ENCODE results near the gene PAK4. TPM values are rescaled to one million over a fixed set of nuclear protein-coding genes. Genes with fewer than 3 reads are reported as not detected.
"Not testable (repeated sequence)": the region's sequence is repeated elsewhere in the genome, so short reads cannot be mapped to it uniquely, and the experiment has no call there.

Gene PAK4
- total RNA-seq, 1 experiment from 2014 or later, result 55.2 TPM

GRCh38 chr19:39090881-39091280 is 34.7 kb upstream of the PAK4 start:
- Histone ChIP-seq H3K4me3 (ENCODE audit: low read depth, low read length, poor library complexity, severe bottlenecking) (no peak overlapping the region), H3K9me3 (ENCODE audit: low read depth, low read length, poor library complexity, severe bottlenecking) (no peaks in the 10 kb centered on the region), H3K27me3 (replicated peaks; ENCODE audit: insufficient read depth, low read depth, low read length, poor library complexity) (peaks cover 26% of the 10 kb centered on the region), H3K4me1 (ENCODE audit: insufficient read depth, low read length, poor library complexity, severe bottlenecking) (no peaks in the 10 kb centered on the region), H3K36me3 (ENCODE audit: insufficient read depth, low read length, poor library complexity, severe bottlenecking) (no peaks in the 10 kb centered on the region), H3K27ac (ENCODE audit: low read depth, low read length, poor library complexity, severe bottlenecking) (no peak overlapping the region)
- ChIA-PET CTCF (no interaction called here), POLR2A (ENCODE audit: low non-redundant PET) (no interaction called here)
- no TSS peak for BruUV-seq (replicated peaks)
- DNase-seq (ENCODE audit: low spot score), result no peak
- TF ChIP-seq EZH2 (IDR thresholded peaks at IDR 0.05; ENCODE audit: borderline replicate concordance, low read depth, low read length, poor library complexity, severe bottlenecking), result no peak
- TF ChIP-seq, protein P1, sequence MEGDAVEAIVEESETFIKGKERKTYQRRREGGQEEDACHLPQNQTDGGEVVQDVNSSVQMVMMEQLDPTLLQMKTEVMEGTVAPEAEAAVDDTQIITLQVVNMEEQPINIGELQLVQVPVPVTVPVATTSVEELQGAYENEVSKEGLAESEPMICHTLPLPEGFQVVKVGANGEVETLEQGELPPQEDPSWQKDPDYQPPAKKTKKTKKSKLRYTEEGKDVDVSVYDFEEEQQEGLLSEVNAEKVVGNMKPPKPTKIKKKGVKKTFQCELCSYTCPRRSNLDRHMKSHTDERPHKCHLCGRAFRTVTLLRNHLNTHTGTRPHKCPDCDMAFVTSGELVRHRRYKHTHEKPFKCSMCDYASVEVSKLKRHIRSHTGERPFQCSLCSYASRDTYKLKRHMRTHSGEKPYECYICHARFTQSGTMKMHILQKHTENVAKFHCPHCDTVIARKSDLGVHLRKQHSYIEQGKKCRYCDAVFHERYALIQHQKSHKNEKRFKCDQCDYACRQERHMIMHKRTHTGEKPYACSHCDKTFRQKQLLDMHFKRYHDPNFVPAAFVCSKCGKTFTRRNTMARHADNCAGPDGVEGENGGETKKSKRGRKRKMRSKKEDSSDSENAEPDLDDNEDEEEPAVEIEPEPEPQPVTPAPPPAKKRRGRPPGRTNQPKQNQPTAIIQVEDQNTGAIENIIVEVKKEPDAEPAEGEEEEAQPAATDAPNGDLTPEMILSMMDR (conservative IDR thresholded peaks at IDR 0.05; ENCODE audit: low read depth, low read length), result no peak
- intact Hi-C loops (cut with micrococcal nuclease; ENCODE audit: unreplicated experiment), result no loop called here

GRCh38 chr19:39095799-39096540 is 29.6 kb upstream of the PAK4 start:
- peaks cover 29% of the 10 kb centered on the region for H3K27me3 ChIP-seq (replicated peaks; ENCODE audit: insufficient read depth, low read depth, low read length, poor library complexity)
- H3K4me1 ChIP-seq (ENCODE audit: insufficient read depth, low read length, poor library complexity, severe bottlenecking); intact Hi-C loops (cut with micrococcal nuclease; ENCODE audit: unreplicated experiment); H3K27ac ChIP-seq (ENCODE audit: low read depth, low read length, poor library complexity, severe bottlenecking); H3K9me3 ChIP-seq (ENCODE audit: low read depth, low read length, poor library complexity, severe bottlenecking); POLR2A ChIA-PET (ENCODE audit: low non-redundant PET); H3K4me3 ChIP-seq (ENCODE audit: low read depth, low read length, poor library complexity, severe bottlenecking); DNase-seq (ENCODE audit: low spot score); BruUV-seq (replicated peaks); H3K36me3 ChIP-seq (ENCODE audit: insufficient read depth, low read length, poor library complexity, severe bottlenecking); CTCF ChIA-PET: not testable (repeated sequence)

GRCh38 chr19:39097299-39097698 is 28.3 kb upstream of the PAK4 start:
- Histone ChIP-seq H3K4me1 (ENCODE audit: insufficient read depth, low read length, poor library complexity, severe bottlenecking) (no peaks in the 10 kb centered on the region), H3K36me3 (ENCODE audit: insufficient read depth, low read length, poor library complexity, severe bottlenecking) (no peaks in the 10 kb centered on the region), H3K27me3 (replicated peaks; ENCODE audit: insufficient read depth, low read depth, low read length, poor library complexity) (peaks cover 29% of the 10 kb centered on the region), H3K9me3 (ENCODE audit: low read depth, low read length, poor library complexity, severe bottlenecking) (no peaks in the 10 kb centered on the region), H3K4me3 (ENCODE audit: low read depth, low read length, poor library complexity, severe bottlenecking) (no peak overlapping the region), H3K27ac (ENCODE audit: low read depth, low read length, poor library complexity, severe bottlenecking) (no peak overlapping the region)
- DNase-seq (ENCODE audit: low spot score), result no peak
- intact Hi-C loops (cut with micrococcal nuclease; ENCODE audit: unreplicated experiment), result no loop called here
- ChIA-PET POLR2A (ENCODE audit: low non-redundant PET) (interaction anchor here (0.5 kb wide), 1 partner anchor 10 kb away, joined by 5 read pairs; no protein-coding TSS in a partner anchor), CTCF (no interaction called here)
- no TSS peak for BruUV-seq (replicated peaks)
- TF ChIP-seq, protein P1 (conservative IDR thresholded peaks at IDR 0.05; ENCODE audit: low read depth, low read length), result no peak
- no peak for TF ChIP-seq EZH2 (IDR thresholded peaks at IDR 0.05; ENCODE audit: borderline replicate concordance, low read depth, low read length, poor library complexity, severe bottlenecking)

GRCh38 chr19:39097721-39098120 is 27.9 kb upstream of the PAK4 start:
- Histone ChIP-seq H3K27me3 (replicated peaks; ENCODE audit: insufficient read depth, low read depth, low read length, poor library complexity) (peaks cover 29% of the 10 kb centered on the region), H3K9me3 (ENCODE audit: low read depth, low read length, poor library complexity, severe bottlenecking) (no peaks in the 10 kb centered on the region), H3K4me1 (ENCODE audit: insufficient read depth, low read length, poor library complexity, severe bottlenecking) (no peaks in the 10 kb centered on the region), H3K4me3 (ENCODE audit: low read depth, low read length, poor library complexity, severe bottlenecking) (no peak overlapping the region), H3K36me3 (ENCODE audit: insufficient read depth, low read length, poor library complexity, severe bottlenecking) (no peaks in the 10 kb centered on the region), H3K27ac (ENCODE audit: low read depth, low read length, poor library complexity, severe bottlenecking) (no peak overlapping the region)
- TF ChIP-seq, protein P1 (conservative IDR thresholded peaks at IDR 0.05; ENCODE audit: low read depth, low read length), result no peak
- TF ChIP-seq EZH2 (IDR thresholded peaks at IDR 0.05; ENCODE audit: borderline replicate concordance, low read depth, low read length, poor library complexity, severe bottlenecking), result no peak
- intact Hi-C loops (cut with micrococcal nuclease; ENCODE audit: unreplicated experiment), result no loop called here
- ChIA-PET CTCF (no interaction called here), POLR2A (ENCODE audit: low non-redundant PET) (interaction anchor here (0.5 kb wide), 1 partner anchor 10 kb away, joined by 5 read pairs; no protein-coding TSS in a partner anchor)
- BruUV-seq (replicated peaks), result no TSS peak
- DNase-seq (ENCODE audit: low spot score), result no peak

Measured in A673 (cell line).